Measurements from ENCODE around the gene SYPL2.

- TF ChIP-seq CTCF (IDR thresholded peaks at IDR 0.05) (no peak), EZH2 (IDR thresholded peaks at IDR 0.05) (no peak)
Observed at GRCh38 chr1:109527098-109527811, 60.9 kb downstream of the SYPL2 start.

Measured in neural progenitor cell (in vitro differentiated cells).